NCI-H1930 (cell line): ENCODE data around the gene PALD1.
A peak's percentile ranks its signal among the peaks of the same experiment; 100 is the strongest.

Source experiments
- DNase-seq, 2 experiments: peaks; one replicate each; lab custom pipeline; 2025; lab: John Stamatoyannopoulos, UW

Gene PALD1

DNA sequence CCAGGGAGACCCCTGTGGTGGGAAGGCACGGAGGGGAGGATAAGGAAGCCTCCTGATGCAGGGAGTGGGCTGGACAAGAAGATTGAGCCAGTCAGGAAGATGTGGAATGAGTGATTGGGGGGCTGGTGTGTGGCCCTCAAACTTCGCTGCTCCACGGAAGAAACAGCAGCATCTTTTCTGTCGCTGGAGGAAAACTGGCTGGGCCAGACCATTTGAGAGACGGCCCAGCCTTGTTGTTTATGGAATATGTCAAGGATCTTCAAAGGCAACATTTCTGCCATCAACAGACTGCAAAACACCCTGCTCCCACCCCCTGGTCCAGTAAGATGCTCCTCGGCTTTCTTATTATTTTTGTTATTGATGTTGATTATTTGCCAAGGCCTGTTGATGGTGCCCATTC lies 29.4 kb downstream of the PALD1 start:
- DNase-seq = no peak

DNA sequence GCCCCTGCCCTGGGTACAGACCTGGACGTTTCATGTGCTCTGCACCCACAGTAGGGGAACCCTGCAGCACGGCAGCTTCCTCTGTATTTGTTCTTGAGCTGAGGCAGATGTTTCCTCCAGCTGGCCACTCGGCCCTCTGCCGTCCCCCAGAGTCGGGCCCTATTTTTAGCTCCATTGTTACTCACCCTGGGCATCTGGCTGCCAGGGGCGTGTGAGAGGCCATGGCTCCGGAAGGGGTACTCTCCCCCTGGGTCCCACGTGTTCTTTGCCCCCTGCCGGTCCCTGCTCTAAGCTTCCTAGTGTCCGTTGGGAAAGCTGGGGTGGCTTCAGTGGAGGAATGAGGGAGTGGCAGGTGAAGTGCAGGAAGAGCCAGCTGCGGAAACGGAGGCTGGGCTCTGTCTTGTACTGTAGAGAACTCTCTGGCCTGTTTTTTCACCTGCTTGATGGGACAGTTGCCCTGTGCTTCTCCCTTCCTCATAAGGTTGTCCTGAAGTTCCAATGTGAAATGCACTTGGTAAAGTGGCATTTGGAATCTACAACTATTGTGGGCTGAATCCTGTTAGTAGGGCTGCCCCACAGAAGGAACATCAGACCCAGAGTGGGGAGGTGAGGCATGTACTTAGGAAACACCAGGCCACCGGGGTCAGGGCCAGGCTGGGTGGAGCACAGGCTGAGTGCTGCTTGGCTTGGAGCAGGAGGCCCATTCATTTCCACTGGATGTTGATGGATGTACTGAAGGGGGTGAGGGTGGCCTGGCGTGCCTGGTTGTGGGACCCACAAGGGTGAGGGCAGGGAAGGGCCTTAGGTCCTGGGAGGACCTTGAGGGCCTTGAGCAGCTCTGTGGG lies 30.6 kb downstream of the PALD1 start:
- no peak for DNase-seq

DNA sequence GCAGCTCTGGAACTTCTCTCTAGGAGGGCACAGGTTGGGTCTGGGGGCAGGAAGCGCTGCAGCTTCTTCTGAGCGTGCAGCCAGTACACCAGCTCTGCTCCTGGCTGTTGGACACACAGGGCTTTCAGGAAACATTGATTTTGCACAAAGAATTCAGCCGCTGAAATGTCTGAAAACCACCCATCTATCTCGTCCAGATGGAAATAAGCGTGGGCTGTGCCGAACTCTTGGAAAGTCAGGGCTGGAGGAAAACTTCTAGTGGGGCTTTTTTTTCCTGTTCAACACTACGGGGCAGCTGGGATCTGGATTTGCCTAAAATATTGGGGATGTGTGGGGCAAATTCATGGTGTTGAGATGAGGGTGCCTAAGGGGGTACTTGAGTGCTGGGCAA lies 31.2 kb downstream of the PALD1 start:
- no peak for DNase-seq

DNA sequence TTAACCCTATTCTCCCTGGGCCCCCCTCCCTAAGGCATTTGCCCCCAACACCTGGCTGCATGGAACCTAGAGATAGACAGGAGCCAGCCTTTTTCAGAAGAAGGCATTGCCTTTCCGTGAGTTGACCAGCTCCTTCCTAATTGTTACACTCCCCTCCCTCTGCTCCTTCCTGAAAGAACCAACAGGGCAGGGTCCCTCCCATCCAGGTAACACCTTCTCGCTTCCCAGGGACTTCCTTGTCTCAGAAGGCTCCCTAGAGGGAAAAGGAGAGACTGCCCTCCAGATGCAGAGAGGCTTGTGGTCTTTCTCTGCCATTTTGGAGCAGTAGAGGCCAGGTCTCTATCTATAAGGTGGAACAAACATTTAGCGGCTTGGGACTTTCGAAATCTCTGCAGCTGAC lies 31.9 kb downstream of the PALD1 start:
- no peak for DNase-seq

DNA sequence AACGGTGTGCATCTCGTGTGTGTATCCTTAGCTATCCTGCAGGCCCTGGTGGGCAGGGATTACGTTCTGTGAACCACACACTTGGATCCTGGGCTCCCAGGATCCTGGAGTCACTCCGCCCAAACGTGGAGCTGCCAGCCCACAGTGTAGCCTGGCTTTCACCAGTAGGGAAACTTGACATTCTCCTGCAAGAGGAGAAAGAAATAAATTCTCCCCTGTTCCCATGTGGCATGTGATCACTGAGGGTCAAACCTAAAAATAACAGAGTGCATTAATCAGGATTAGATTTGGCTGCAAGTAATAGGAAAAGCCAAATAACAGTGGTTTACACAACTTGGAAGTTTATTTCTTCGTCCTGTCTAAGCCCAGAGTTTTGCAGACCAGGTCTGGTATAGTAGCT lies 32.3 kb downstream of the PALD1 start:
- no peak for DNase-seq

DNA sequence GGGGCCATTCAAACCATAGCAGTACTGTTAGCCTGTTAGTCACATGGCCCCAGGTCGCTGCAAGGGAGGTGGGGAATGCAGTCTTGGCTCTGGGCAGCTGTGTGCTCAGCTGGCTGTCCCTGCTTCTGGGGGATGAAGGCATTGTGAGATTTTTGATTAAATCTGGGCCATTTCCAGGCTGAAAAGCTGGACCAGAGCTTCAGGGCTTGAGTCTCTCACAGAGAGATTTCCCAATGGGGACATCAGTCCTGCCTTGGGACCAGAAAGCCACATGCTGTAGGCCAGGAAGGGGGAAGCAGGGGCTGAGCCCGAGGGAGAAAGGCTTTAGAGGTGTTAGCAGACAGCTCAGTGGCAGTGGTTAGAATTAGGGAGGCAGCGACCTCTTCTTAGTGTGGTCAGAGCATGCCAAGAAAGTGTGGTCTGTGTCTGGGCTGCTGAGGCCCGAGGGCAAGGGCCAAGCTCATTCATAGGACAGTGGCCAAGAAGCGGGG lies 33.6 kb downstream of the PALD1 start:
- DNase-seq = no peak

DNA sequence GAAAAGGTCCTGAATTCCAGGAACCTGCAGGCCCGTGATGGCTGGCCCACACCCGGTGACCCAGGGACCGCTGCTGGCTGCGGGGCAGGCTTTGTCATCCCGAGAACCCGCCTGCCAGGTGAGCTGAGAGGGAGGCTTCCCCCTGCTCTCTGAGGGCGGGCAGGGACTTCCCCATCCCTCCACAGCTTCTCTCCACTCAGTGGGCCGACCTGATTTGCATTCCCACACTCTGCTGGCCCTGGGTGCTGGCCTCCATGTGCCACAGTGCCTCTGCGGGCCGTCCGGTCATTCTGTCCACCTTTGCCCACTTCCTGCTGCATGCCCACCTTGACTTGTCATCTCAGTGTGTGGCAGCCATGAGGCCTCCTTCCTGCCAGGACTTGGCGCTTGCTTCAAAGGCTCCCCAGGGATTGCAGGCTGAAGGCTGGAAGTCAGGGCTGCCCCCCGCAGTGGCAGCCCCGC lies 35.3 kb downstream of the PALD1 start:
- DNase-seq = no peak

DNA sequence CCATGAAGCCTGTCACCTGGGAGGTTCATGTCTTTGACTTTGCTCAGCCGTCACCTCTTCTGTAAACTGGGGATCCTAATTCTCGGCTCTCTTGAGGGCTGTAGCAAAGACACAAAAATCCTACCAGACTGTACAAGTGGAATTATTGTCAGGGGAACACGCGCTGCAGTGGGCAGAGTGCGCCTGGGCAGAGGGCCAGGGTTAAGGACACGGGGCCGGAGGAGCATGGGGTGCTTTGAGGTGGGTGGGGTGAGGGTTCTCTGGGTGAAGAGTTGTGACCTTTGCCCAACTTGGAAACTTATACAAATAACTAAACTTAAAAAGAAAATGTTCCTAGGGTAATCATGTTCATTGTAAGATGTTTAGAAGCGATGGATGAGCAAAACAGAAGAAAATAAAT lies 36.0 kb downstream of the PALD1 start:
- no peak for DNase-seq

DNA sequence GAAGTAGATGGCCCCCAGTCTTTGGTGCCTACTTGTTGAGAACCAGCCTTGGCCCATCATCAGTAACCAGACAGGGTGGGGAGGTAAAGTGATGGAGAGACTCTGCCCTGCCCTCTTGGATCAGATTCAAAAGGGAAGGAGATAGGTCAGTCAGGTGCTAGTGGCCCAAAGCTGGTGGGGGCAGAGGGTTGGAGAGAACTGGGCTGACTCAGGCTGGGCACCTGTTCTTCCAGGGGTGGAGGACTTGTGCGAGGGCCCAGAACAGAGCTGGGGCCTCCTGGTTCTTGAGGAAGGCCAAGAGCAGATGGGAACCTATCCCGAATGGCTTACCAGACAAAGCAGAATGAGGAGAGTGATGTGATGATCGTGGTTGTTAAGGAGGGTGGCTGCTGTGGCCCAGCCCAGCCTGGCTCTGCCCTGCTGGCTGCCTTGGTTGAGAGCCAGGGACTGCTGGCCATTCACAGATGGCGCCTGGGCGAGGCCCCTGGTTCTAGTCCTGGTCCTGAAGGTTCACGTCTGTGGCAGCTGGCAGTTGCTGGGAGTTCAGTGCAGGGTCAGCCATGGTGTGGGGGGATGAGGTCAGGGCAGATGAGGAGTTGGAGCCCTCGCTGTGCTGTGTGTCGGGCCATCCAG lies 36.6 kb downstream of the PALD1 start:
- no peak for DNase-seq

DNA sequence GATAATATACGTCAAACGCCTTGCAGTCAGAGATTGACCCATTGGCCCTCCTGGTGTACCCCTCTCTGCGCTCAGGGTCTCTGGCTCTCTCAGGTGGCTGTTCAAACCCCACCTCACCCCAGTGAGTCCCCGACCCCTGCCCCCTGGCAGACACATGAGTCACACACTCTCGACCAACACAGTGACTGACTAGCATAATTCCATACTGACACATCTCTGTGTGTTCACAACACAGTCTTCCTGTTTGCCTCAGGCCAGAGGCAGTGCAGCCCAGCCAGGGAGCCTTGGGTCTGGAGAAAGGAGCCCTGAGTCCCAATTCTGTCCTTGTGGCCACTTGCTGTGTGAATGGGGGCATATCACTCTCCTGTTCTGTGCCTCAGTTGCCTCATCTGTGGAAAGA lies 40.1 kb downstream of the PALD1 start:
- no peak for DNase-seq

DNA sequence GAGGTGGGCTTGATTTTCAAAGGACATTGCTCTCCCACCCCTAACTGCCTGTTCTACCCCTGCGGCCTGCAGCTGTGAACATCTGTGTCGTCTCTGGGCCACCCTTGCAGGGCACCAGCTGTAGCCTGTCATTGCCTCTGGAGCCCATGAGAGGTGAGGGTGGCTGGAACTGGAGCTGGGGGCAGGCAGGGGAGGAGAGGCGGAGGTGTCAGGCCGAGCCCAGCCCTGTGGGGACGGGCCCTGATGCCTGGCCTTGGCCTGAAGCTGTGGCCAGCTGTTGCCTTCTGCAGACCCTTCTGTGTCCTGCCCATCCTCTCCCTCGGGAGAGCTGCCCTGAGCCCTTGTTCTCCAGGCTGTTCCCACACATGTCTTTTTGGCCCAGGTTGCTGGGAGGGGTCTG lies 44.5 kb downstream of the PALD1 start:
- no peak for DNase-seq

DNA sequence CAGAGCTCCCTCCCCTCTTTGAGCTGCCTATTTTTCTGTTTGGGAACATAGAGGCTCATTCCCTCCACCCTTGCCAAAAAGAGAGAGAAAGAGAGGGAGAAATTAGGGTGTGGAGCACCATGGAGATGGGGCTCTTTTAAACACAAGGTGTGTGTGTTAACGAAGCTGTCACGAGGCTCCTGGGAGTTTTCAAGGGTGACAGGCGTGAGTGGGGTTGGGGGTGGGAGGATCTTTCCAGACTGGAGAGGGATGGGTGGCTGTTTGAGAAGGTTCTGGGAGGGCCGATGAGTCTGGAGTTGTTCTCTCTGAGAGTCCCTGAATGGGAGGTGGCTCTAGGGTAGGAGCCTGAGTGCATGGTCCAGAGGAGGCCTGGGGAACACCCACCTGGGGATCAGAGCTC lies 45.0 kb downstream of the PALD1 start:
- no peak for DNase-seq

DNA sequence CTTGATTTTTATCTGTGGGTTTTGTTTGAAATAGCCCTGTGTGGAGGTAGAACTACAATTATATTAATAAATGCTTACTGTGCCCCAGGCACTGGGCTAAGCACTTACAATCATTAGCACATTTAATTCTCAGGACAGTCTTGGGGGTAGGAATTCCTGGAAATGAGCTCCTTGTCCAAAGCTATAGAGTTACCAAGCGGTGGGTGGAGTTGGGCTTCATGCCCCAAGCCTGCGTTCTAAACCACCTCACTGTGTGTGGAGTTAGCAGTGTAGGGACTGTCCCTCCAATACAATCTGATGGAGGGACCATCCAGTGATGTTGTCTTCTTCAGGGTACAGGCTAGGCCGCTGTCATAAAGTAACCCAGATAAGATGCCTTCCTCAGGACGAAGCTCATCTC lies 49.7 kb downstream of the PALD1 start:
- DNase-seq = no peak

DNA sequence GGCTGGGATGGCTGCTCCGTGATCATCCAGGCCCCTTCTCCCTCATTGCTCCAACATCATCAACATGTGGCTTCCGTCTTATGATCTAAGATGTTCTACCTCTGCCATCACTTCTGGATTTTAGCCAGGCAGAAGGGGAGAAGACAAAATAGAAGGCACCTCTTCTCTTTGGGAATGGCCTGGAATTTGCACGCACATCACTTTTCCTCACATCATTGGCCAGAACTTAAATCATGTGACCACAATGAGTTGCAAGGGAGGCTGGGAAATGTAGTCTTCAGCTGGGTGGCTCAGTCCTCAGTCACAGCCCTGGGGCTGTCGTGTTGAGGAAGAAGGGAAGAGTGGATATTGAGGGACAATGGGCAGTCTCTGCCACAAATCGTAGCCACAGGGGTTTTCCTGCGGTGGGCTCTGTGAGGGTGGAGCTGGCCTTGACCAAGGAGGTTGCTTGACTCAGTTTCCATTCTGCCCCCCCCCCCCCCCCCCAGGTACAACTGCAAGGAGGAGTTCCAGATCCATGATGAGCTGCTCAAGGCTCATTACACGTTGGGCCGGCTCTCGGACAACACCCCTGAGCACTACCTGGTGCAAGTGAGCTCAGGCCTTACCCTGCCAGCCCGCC lies 50.3 kb downstream of the PALD1 start:
- DNase-seq = peak in 1 of 2 experiments; percentile 19

DNA sequence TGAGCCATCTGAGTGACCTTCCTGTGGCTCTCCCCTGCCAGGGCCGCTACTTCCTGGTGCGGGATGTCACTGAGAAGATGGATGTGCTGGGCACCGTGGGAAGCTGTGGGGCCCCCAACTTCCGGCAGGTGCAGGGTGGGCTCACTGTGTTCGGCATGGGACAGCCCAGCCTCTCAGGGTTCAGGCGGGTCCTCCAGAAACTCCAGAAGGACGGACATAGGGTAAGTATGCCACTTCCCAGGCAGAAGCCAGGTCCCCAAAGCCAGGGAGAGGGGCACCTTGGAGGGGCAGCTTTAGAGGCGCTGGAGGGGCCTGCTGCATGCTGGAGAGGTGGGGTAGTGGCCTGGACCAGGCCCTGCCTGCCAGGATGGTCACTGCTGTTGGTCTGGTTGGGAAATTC lies 51.3 kb downstream of the PALD1 start:
- DNase-seq = no peak

DNA sequence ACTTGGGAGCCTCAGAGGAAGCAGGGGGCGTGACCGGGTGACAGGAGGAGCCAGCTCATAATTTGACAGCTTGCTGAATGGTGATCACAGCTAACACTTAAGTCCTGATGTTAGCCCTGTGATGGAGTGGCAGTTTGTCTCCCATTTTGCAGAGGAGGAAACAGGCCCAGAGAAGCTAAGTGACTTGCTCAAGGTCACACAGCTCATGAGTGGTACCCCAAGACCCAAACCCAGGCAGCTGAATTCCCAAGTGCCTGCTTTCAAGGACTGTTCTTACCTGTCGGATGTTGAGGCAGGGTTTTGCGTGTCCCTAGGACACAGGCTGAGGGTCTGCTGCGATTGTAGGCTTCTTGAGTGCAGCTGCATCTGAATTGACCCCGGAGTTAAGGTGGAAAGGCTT lies 51.7 kb downstream of the PALD1 start:
- no peak for DNase-seq

DNA sequence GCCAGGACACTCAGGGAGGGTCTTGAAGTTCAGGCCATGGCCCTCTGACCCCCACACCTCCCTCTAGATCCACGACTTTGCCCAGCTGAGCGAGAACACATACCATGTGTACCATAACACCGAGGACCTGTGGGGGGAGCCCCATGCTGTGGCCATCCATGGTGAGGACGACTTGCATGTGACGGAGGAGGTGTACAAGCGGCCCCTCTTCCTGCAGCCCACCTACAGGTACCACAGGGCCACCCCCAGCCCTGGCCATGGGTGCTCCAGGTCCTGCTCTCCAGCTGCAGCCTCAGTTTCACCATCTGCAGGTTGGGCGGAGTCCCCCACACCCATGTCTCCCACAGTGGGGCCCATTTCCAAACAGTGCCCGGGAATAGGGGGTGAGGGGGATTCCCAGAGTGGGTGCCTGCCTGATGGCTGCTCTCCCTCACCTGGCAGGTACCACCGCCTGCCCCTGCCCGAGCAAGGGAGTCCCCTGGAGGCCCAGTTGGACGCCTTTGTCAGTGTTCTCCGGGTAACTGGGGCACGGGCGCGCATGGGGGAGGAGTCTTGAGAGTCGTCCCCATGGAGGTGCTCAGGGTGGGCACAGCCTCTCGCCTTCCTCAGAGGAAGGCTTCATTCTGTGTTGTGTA lies 54.1 kb downstream of the PALD1 start:
- DNase-seq = no peak

DNA sequence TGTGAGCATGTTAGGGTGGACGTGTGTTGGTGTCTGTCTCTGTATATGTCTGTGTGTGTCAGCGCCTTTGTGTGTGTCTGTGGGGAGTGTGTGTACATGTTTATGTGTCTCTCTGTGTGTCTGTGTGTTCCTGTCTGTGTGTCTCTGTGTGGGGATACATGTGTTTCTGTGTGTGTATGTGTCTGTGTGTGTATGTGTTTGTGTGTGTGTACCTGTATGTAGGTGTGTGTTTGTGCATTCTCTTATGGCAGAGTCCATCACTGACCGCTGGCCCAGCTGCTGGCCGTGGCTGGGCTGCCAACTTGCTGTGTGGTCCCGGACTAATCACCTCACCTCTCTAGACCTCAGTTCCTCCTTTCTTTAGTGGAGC lies 54.6 kb downstream of the PALD1 start:
- DNase-seq = no peak

DNA sequence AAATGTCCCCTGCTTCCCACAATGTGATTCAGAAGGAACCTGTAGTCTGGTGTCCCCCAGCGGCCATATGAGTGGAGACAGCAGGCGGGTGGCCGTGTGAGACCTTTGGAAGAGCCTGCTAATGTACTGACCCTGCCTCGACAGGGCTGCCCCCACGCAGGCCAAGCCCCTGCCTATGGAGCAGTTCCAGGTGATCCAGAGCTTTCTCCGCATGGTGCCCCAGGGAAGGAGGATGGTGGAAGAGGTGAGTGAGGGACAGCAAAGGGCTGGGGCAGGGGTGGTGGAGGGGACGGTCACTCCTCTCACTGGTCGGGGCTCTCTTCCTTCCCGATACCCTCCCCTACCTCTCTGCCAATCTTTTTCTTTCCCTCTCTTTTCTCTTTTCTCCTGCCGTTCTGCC lies 55.7 kb downstream of the PALD1 start:
- no peak for DNase-seq

DNA sequence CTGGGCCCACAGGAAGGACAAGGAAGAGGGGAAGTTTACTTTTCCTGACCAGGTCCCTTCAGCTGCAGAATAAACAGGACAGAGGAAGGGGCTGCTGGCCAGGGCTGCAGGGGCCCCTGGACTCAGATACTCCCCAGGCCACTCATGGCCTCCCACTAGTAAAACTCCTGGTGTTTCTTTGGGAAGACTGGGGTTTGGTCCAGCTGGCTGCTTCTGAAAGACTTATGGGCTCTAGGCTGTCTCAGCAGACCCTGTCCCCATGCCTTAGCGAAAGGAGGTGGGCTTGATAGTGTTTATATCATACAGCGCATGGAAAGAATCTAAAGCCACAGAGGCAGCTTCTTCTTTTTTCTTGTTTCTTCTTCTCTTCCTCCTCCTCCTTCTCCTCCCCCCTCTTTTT lies 56.4 kb downstream of the PALD1 start:
- no peak for DNase-seq

DNA sequence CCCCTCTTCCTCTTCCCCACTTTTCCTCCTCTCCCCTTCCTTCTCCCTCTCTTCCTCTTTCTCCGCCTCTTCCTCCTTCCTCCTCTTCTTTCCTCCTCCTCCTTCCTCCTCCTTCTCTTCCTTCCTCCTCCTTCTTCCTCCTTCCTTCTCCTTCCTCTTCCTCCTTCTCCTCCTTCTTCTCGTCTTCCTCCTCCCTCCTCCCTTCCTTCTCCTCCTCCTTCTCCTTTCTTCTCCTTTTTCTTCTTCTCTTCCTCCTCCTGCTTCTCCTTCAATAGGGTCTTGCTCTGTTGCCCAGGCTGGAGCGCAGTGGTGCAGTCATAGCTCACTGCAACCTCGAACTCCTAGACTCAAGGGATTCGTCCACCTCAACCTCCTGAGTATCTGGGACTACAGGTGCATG lies 56.9 kb downstream of the PALD1 start:
- no peak for DNase-seq

DNA sequence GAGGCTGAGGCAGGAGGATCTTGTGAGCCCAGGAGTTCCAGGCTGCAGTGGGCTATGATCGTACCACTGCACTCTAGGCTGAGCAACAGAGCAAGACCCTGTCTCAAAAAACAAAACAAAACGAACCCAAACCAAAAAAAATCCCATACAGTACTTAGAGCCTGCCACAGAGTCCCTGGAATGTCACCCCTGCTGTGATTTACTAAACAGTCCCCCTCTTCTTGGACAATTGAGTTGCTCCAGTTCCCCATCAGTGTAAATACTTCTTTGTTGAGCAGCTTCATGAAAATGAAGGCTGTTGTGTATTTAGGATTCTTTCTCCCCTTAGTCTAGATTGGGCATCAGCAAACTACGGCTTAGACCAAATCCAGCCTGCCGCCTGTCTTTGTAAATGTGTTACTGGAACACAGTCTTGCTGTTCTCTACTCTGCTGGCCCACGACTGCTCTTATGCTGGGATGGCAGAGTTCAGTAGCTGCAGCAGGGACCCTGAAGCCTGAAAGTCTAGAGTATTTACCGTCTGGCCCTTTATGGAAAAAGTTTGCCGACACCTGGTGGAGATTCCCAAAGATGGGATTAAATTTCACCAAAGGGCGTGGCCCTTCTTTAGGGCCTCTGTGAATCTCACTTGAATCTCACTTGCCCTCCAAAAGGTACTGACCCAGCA lies 57.8 kb downstream of the PALD1 start:
- DNase-seq = no peak
